ENCODE data around the gene ZNF711. TPM values are rescaled to one million over a fixed set of nuclear protein-coding genes. Genes with fewer than 3 reads are reported as not detected.

The ZNF711 gene
- polyA plus RNA-seq (2012; ENCODE audit: insufficient read length, low read depth): 0.21 TPM

DNA sequence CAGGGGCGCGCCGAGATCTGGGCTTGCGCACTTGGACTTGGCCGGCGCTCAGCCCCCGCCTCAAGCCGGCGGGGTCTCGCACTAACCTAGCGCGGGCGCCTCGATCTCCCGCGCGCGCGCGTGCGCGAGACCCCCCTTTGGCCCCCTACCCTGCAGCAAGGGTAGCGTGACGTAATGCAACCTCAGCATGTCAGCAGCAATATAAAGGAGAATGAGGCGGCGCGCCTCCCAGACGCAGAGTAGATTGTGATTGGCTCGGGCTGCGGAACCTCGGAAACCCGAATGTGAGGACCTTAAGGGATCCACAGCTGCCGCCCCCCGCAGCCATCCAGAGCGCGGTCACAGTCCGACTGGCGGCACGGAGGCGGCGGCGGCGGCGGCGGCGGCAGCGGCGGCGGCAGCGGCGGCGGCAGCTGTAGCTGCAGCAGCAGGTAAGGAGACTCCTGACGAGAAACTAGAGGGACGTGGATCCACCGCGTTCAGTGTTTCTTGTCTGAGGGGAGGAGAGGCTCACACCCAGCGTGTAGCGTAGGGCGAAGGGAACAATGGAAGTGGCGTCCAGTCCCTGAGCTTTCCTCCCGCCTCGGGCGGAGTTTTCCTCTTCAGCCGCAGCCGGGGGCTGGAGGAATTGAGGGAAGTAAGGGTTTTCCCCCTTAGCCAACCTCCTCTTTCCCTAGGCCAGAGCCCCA lies at the start of gene ZNF711, which contains the start of gene SATL1:
TSS of gene ZNF711 (plus strand) at position 231 of the 689 bp plus-strand sequence. CDS start 3,582 bp downstream, outside the sequence.
TSS of gene SATL1 (minus strand) at position 19 of the 689 bp plus-strand sequence. CDS start 134,811 bp downstream, outside the sequence.
- TF ChIP-seq, protein P1, sequence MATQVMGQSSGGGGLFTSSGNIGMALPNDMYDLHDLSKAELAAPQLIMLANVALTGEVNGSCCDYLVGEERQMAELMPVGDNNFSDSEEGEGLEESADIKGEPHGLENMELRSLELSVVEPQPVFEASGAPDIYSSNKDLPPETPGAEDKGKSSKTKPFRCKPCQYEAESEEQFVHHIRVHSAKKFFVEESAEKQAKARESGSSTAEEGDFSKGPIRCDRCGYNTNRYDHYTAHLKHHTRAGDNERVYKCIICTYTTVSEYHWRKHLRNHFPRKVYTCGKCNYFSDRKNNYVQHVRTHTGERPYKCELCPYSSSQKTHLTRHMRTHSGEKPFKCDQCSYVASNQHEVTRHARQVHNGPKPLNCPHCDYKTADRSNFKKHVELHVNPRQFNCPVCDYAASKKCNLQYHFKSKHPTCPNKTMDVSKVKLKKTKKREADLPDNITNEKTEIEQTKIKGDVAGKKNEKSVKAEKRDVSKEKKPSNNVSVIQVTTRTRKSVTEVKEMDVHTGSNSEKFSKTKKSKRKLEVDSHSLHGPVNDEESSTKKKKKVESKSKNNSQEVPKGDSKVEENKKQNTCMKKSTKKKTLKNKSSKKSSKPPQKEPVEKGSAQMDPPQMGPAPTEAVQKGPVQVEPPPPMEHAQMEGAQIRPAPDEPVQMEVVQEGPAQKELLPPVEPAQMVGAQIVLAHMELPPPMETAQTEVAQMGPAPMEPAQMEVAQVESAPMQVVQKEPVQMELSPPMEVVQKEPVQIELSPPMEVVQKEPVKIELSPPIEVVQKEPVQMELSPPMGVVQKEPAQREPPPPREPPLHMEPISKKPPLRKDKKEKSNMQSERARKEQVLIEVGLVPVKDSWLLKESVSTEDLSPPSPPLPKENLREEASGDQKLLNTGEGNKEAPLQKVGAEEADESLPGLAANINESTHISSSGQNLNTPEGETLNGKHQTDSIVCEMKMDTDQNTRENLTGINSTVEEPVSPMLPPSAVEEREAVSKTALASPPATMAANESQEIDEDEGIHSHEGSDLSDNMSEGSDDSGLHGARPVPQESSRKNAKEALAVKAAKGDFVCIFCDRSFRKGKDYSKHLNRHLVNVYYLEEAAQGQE (IDR thresholded peaks at IDR 0.05; ENCODE audit: insufficient read depth in 1 of 2, low read depth in 2 of 2, low read length in 2 of 2): no peak
- no peak for TF ChIP-seq SIN3A (IDR thresholded peaks at IDR 0.05; ENCODE audit: borderline replicate concordance, insufficient read depth, low read length)
- TF ChIP-seq TAF1 (IDR thresholded peaks at IDR 0.05; ENCODE audit: borderline replicate concordance, insufficient read depth, low read length): no peak
- no peak for TF ChIP-seq FOXP2 (optimal IDR thresholded peaks at IDR 0.05; ENCODE audit: borderline replicate concordance, extremely low read depth, extremely low read length, insufficient read depth)
- TF ChIP-seq POLR2AphosphoS5 (IDR thresholded peaks at IDR 0.05; ENCODE audit: low read depth, low read length): no peak

DNA sequence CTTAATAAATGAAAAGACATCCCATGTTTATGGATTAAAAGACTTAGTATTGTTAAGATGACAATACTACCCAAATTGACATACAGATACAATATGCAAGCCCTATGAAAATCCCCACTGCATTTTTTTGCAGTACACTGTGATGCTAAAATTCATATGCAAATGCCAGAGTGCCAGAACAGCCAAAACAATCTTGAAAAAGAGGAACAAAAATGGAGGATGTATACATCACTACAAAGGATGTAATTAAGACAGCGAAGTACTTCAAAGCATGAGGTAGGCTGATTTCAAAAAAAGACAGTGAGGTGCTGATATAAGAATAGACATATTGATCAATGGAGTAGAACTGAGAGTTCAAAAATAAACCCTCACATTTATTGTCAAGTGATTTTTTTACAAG lies 47.5 kb upstream of the ZNF711 start:
- no peak for TF ChIP-seq FOXP2 (optimal IDR thresholded peaks at IDR 0.05; ENCODE audit: borderline replicate concordance, extremely low read depth, extremely low read length, insufficient read depth)
- TF ChIP-seq, protein P1 (IDR thresholded peaks at IDR 0.05; ENCODE audit: insufficient read depth in 1 of 2, low read depth in 2 of 2, low read length in 2 of 2): no peak
- TF ChIP-seq SIN3A (IDR thresholded peaks at IDR 0.05; ENCODE audit: borderline replicate concordance, insufficient read depth, low read length): no peak
- no peak for TF ChIP-seq TAF1 (IDR thresholded peaks at IDR 0.05; ENCODE audit: borderline replicate concordance, insufficient read depth, low read length)
- TF ChIP-seq POLR2AphosphoS5 (IDR thresholded peaks at IDR 0.05; ENCODE audit: low read depth, low read length): no peak

DNA sequence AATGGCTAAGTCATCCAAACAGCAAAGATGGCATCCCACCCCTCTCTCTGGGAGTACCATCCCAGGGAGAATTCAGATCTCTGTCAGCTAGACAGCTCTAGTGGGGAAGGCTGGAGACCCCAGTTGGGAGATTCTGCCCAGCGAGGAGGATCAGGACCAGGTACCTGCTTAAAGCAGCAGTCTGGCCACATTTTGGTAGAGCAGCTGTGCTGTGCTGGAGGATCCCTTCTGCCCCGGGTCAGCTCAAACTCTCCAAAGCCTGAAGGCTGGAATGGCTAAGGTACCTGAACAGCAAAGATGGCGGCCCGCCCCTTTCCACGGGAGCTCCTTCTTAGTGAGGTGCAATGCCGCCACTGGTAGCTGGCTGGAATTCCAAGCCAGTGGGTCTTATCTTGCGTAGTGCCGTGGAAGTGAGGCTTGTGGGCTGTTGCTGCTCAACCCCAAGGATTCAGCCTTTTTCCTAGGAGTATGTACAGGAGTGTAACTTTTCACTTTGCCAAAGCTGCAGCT lies 40.3 kb upstream of the ZNF711 start:
- TF ChIP-seq FOXP2 (optimal IDR thresholded peaks at IDR 0.05; ENCODE audit: borderline replicate concordance, extremely low read depth, extremely low read length, insufficient read depth): no peak
- TF ChIP-seq, protein P1 (IDR thresholded peaks at IDR 0.05; ENCODE audit: insufficient read depth in 1 of 2, low read depth in 2 of 2, low read length in 2 of 2): no peak
- no peak for TF ChIP-seq POLR2AphosphoS5 (IDR thresholded peaks at IDR 0.05; ENCODE audit: low read depth, low read length)
- no peak for TF ChIP-seq TAF1 (IDR thresholded peaks at IDR 0.05; ENCODE audit: borderline replicate concordance, insufficient read depth, low read length)
- TF ChIP-seq SIN3A (IDR thresholded peaks at IDR 0.05; ENCODE audit: borderline replicate concordance, insufficient read depth, low read length): no peak

DNA sequence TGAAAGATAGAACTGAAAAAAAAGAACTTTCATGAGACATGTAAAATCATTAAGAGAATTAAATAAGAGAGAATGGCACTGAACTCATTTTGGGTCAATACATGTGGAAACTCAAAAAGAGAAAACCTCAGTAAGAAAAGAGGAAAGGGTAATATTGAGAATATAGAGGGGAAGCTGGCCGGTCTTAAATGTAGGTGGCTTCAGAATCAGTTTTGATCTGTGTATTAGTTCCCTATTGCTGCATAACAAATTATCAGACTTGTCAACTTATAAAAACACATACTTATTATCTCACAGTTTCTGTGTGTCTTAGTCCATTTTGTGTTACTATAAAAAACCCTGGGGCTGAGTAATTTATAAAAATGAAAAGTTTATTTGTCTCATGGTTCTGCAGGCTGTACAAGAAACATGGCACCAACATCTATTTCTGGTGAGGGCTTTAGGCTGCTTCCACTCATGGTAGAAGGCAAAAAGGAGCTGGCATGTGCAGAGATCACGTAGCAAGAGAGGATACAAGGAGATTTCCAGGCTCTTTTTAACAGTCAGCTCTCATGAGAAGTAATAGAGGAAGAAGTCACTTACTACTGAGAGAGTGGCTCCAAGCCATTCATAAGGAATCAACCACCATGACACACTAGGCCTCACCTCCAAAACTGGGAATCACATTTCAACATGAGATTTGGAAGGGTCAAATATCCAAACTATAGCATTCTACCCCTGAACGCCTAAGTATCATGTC lies 29.8 kb upstream of the ZNF711 start:
- TF ChIP-seq, protein P1 (IDR thresholded peaks at IDR 0.05; ENCODE audit: insufficient read depth in 1 of 2, low read depth in 2 of 2, low read length in 2 of 2): no peak
- TF ChIP-seq FOXP2 (optimal IDR thresholded peaks at IDR 0.05; ENCODE audit: borderline replicate concordance, extremely low read depth, extremely low read length, insufficient read depth): no peak
- no peak for TF ChIP-seq POLR2AphosphoS5 (IDR thresholded peaks at IDR 0.05; ENCODE audit: low read depth, low read length)
- no peak for TF ChIP-seq TAF1 (IDR thresholded peaks at IDR 0.05; ENCODE audit: borderline replicate concordance, insufficient read depth, low read length)
- TF ChIP-seq SIN3A (IDR thresholded peaks at IDR 0.05; ENCODE audit: borderline replicate concordance, insufficient read depth, low read length): no peak

Measured in PFSK-1 (cell line).